ENCODE results near the gene DNAJA4. TPM values are rescaled to one million over a fixed set of nuclear protein-coding genes. Genes with fewer than 3 reads are reported as not detected.

Gene DNAJA4
- total RNA-seq, 1 donor from 2014 or later = 34.4 TPM

DNA sequence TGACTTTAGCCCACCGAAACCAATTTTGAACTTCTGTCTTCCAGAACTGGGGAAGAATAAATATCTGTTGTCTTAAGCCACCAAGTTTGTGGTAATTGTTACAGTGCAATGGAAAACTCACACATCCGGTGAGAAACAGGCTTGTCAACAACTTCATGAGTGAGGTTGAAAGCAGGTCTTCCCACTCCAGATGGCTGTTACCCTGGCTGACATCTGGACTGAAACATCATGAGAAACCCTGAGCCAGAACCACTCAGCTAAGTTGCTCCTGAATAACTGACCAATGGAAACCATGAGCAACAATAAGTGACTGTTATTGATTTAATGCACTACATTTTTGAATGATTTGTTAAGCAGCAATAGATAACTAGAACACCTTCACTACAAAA lies 40.3 kb upstream of the DNAJA4 start:
- no peak for ATAC-seq
- Histone ChIP-seq H3K27ac (no peak overlapping the region), H3K4me3 (no peak overlapping the region), H3K4me1 (no peaks in the 10 kb centered on the region), H3K36me3 (no peaks in the 10 kb centered on the region), H3K9me3 (no peaks in the 10 kb centered on the region), H3K27me3 (ENCODE audit: low read depth) (no peaks in the 10 kb centered on the region)
- intact Hi-C loops (cut with DNase I) = no loop called here
- TF ChIP-seq CTCF (IDR thresholded peaks at IDR 0.05) = no peak
- DNase-seq = no peak

- Histone ChIP-seq H3K4me3 (no peak overlapping the region), H3K9me3 (no peaks in the 10 kb centered on the region), H3K4me1 (no peaks in the 10 kb centered on the region), H3K36me3 (no peaks in the 10 kb centered on the region), H3K27ac (no peak overlapping the region), H3K27me3 (ENCODE audit: low read depth) (no peaks in the 10 kb centered on the region)
- DNase-seq (no peak), ATAC-seq (no peak)
- no peak for TF ChIP-seq CTCF (IDR thresholded peaks at IDR 0.05)
- intact Hi-C loops (cut with DNase I) = no loop called here
Observed at GRCh38 chr15:78225783-78226541, 38.4 kb upstream of the DNAJA4 start.

- ATAC-seq = no peak
Observed at GRCh38 chr15:78228356-78228996, 35.9 kb upstream of the DNAJA4 start.

GRCh38 chr15:78229431-78230406 lies 34.6 kb upstream of the DNAJA4 start:
- Histone ChIP-seq H3K27me3 (ENCODE audit: low read depth) (no peaks in the 10 kb centered on the region), H3K4me3 (no peak overlapping the region), H3K27ac (no peak overlapping the region), H3K4me1 (no peaks in the 10 kb centered on the region), H3K36me3 (no peaks in the 10 kb centered on the region), H3K9me3 (no peaks in the 10 kb centered on the region)
- no peak for TF ChIP-seq CTCF (IDR thresholded peaks at IDR 0.05)
- no peak for DNase-seq
- ATAC-seq = peak in 1 of 2 donors; percentile 40
- intact Hi-C loops (cut with DNase I) = no loop called here

More at GRCh38 chr15:78228356-78228996, 35.9 kb upstream of the DNAJA4 start:
- Histone ChIP-seq H3K36me3 (no peaks in the 10 kb centered on the region), H3K4me3 (no peak overlapping the region), H3K4me1 (no peaks in the 10 kb centered on the region), H3K27me3 (ENCODE audit: low read depth) (no peaks in the 10 kb centered on the region), H3K27ac (no peak overlapping the region), H3K9me3 (no peaks in the 10 kb centered on the region)
- no peak for TF ChIP-seq CTCF (IDR thresholded peaks at IDR 0.05)
- intact Hi-C loops (cut with DNase I) = no loop called here
- no peak for DNase-seq

DNA sequence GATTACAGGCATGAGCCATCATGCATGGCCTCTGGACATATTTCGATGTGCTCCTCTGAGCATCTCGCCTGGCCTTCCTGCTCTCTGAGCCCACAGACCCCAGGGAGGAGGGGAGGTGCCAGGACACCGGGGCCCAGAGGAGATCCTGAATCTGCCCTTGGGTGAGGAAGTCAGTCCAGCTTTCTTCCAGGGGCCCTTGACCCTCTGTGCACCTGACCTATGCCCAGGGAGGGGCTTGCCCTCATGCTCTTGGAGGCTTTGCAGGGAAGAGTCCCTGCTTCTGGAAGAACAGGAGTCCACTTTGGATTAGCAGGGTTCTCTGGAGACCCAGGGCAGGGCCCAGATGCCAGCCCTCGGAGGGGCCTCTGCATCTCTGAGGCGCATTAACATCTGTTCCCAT lies 31.4 kb upstream of the DNAJA4 start:
- Histone ChIP-seq H3K27me3 (ENCODE audit: low read depth) (no peaks in the 10 kb centered on the region), H3K9me3 (no peaks in the 10 kb centered on the region), H3K4me3 (no peak overlapping the region), H3K36me3 (no peaks in the 10 kb centered on the region), H3K4me1 (no peaks in the 10 kb centered on the region), H3K27ac (no peak overlapping the region)
- no peak for TF ChIP-seq CTCF (IDR thresholded peaks at IDR 0.05)
- ATAC-seq (no peak), DNase-seq (no peak)
- intact Hi-C loops (cut with DNase I) = no loop called here

All from lower lobe of right lung (tissue), 2 donors.